Spleen (tissue), 11 donors: ENCODE results near the gene STAC3. TPM values are rescaled to one million over a fixed set of nuclear protein-coding genes. Genes with fewer than 3 reads are reported as not detected.

Source experiments
- DNase-seq: peaks from one replicate; pipeline ENCODE4 v3.0.0-alpha.2; 2020
- H3K27ac ChIP-seq, 8 donors: fragments of 200-600 bp; sonication (generic) in 7 of 8; 1 replicate in 4 of 8; 2 replicates in 4 of 8; pipeline versions ENCODE4 v1.5.0 to v1.8.0; 2016 to 2021; ENCODE audit warnings: inconsistent platforms in 4 of 8, mild to moderate bottlenecking in 4 of 8, moderate library complexity in 1 of 8
- H3K27me3 ChIP-seq, 7 donors: fragments of 200-600 bp; sonication (generic) in 6 of 7; replicated peaks in 1 of 7; 1 replicate in 4 of 7; 2 replicates in 3 of 7; pipeline versions ENCODE4 v1.5.0 to v1.8.0; 2016 to 2021; ENCODE audit warnings: inconsistent platforms in 3 of 7, mild to moderate bottlenecking in 1 of 7
- H3K36me3 ChIP-seq, 6 donors: fragments of 200-600 bp; sonication (generic) in 5 of 6; 1 replicate in 4 of 6; 2 replicates in 2 of 6; pipeline versions ENCODE4 v1.5.0 to v1.8.0; 2016 to 2021; ENCODE audit warnings: inconsistent platforms in 2 of 6
- H3K4me1 ChIP-seq, 6 donors: fragments of 200-600 bp; sonication (generic) in 5 of 6; 1 replicate in 3 of 6; 2 replicates in 3 of 6; pipeline versions ENCODE4 v1.5.0 to v1.8.0; 2016 to 2021; ENCODE audit warnings: inconsistent platforms in 3 of 6
- H3K4me3 ChIP-seq, 8 donors: fragments of 200-600 bp; sonication (generic) in 7 of 8; 1 replicate in 4 of 8; 2 replicates in 4 of 8; pipeline versions ENCODE4 v1.5.0 to v1.8.0; 2016 to 2021; ENCODE audit warnings: inconsistent platforms in 4 of 8, mild to moderate bottlenecking in 4 of 8, moderate library complexity in 2 of 8
- H3K9me3 ChIP-seq, 8 donors: fragments of 200-600 bp; sonication (generic) in 7 of 8; 1 replicate in 4 of 8; 2 replicates in 4 of 8; pipeline versions ENCODE4 v1.5.0 to v1.8.0; 2016 to 2021; ENCODE audit warnings: inconsistent platforms in 4 of 8
- POLR2A ChIP-seq, 3 donors: fragments of 450-650 bp; IDR thresholded peaks; one replicate each; pipeline ENCODE4 v1.5.1; 2017; ENCODE audit warnings: antibody characterized with exemption in 3 of 3, mild to moderate bottlenecking in 1 of 3
- POLR2AphosphoS5 ChIP-seq, 3 donors: sonication (generic); formaldehyde crosslinking; IDR thresholded peaks; one replicate each; pipeline ENCODE4 v1.5.1; 2017; ENCODE audit warnings: antibody characterized with exemption in 3 of 3
- WGBS, 5 donors: extraction: QIAGEN DNeasy Blood & Tissue Kit in 3 of 5; methylation state at CpG; one replicate each; pipeline versions ENCODE4 v1.1.5 to v1.1.7; 2013 to 2018; 5-methylcytosine and 5-hydroxymethylcytosine counted together
- intact Hi-C: fragments of 100-400 bp; cut with DNase I; formaldehyde crosslinking; loops from one replicate; pipeline ENCODE4 v1.15.0; 2023; ENCODE audit warnings: low total_unique reads
- polyA plus RNA-seq, 3 donors: library from polyadenylated mRNA; stranded (reverse); fragments of 200-250 nt; gene quantifications; one replicate each; pipeline ENCODE4 v1.2.1, GENCODE V29; 2013
- total RNA-seq, 7 donors: library from RNA; depleted of rRNA in 3 of 7; stranded (reverse); fragments of >200 nt in 3 of 7; fragmentation: NEBNext Ultra II Directional in 4 of 7; extraction: Animal tissue kit (Norgen Biotek cat#: 25700) in 4 of 7; gene quantifications; one replicate each; pipeline versions ENCODE4 v1.1.0 to v1.2.1, GENCODE V29; 2016 to 2021
- TF ChIP-seq, protein P1 (sequence below), 11 experiments: fragments of 200-600 bp in 7 of 11; fragments of 450-650 bp in 4 of 11; sonication (generic) in 4 of 11; IDR thresholded peaks in 8 of 11; conservative IDR thresholded peaks in 3 of 11; 1 replicate in 7 of 11; 2 replicates in 4 of 11; pipeline versions ENCODE4 v1.4.0 to v1.8.0; 2016 to 2021; ENCODE audit warnings: antibody characterized with exemption in 11 of 11, inconsistent platforms in 4 of 11, mild to moderate bottlenecking in 1 of 11
- donor health status: healthy with polysubstance abuse.
- donor health status: DM: no; HTN: no; CAD: no; lungs with moderate emphysema.
- donor health status: DM: no; HTN: no; CAD: no.
- donor health status: Bipolar disorder and iron deficiency.
- donor health status: healthy.
- donor health status: DM: no; HTN: no; CAD: no.
- donor health status: DM: yes; HTN: yes; CAD: no.

STAC3 gene
- total and polyA plus RNA-seq, 10 donors = 3.4 to 16.4 (median 8.6) TPM

DNA sequence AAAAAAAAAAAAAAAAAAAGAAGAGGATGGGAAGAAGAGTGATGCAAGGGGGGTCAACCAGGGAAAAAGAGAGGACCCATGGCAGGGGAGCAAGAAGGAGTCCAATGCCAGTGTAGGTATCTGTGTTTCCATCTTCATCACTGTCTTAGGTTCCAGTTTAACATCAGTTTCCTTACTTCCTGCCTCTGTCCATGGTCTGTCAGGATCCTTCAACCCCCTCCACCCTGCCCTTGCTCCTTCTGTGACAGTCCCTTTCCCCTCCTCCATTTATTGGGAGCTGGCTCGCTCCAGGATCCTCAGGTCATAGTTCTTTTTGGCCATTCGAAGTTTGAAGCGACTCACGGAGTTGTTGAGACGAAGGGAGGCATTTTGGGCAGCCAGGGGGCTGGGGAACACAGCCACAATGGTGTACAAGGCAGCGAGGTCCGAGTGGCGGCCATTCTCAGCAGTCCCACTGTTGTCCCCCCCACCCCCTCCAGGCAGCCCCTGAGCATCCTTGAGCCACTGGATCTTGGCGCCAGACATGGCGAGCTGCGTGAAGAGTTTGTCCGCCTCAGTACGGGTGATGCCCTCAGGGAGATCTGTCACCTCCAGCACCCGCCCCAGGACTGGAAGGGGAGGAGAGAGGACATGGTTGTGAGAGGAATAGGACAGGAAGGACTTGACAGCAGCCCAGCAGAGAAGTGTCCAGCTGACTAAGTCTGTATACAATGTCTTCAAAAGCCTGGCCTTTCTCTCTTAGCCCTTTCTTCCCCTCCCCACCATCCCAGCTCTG, 3.7 kb upstream of the STAC3 start:
- H3K4me3 ChIP-seq = no peak overlapping the region
- no peak overlapping the region for H3K27ac ChIP-seq
- no peaks in the 10 kb centered on the region for H3K9me3 ChIP-seq
- WGBS, 5 donors = 96 to 98% (median 97%) methylated on average over 12 to 14 of the region's 14 CpGs
- intact Hi-C loops = no loop called here
- TF ChIP-seq POLR2AphosphoS5 (IDR thresholded peaks at IDR 0.05) (peak in 1 of 3 donors; percentile 15), POLR2A (IDR thresholded peaks at IDR 0.05) (no peak)
- H3K4me1 ChIP-seq = no peaks in the 10 kb centered on the region
- DNase-seq = no peak
- no peaks in the 10 kb centered on the region for H3K27me3 ChIP-seq
- peaks cover 2 to 67% (median 55%) of the 10 kb centered on the region in 6 donors for H3K36me3 ChIP-seq

DNA sequence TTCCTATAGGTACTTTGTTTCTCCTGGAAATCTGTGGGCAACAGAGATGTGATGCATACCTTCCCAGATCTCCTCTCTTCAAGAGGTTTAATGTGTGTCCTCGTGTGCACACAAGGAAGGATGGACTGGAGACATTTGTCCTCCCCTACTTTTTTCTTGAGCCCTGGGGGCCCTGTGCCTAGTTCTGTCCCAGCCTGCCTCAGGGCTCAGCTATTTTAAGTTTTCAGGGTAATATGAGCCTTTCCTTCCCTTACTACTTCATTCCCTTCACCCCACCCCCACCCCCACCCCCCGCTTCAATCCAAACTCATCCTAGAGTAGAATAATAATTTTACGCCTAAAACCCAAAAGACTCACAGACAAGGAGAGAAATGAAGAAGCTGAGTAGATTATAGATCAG, 446 bp downstream of the STAC3 start:
- Histone ChIP-seq H3K27me3 (peaks cover 0 to under 1% (median 0%) of the 10 kb centered on the region in 7 donors), H3K36me3 (peaks cover 0 to 27% (median 14%) of the 10 kb centered on the region in 6 donors), H3K27ac (no peak overlapping the region), H3K9me3 (no peaks in the 10 kb centered on the region), H3K4me3 (no peak overlapping the region), H3K4me1 (peaks cover 0 to 10% (median 0%) of the 10 kb centered on the region in 6 donors)
- intact Hi-C loops = no loop called here
- no peak for TF ChIP-seq POLR2AphosphoS5 (IDR thresholded peaks at IDR 0.05)
- TF ChIP-seq, protein P1, sequence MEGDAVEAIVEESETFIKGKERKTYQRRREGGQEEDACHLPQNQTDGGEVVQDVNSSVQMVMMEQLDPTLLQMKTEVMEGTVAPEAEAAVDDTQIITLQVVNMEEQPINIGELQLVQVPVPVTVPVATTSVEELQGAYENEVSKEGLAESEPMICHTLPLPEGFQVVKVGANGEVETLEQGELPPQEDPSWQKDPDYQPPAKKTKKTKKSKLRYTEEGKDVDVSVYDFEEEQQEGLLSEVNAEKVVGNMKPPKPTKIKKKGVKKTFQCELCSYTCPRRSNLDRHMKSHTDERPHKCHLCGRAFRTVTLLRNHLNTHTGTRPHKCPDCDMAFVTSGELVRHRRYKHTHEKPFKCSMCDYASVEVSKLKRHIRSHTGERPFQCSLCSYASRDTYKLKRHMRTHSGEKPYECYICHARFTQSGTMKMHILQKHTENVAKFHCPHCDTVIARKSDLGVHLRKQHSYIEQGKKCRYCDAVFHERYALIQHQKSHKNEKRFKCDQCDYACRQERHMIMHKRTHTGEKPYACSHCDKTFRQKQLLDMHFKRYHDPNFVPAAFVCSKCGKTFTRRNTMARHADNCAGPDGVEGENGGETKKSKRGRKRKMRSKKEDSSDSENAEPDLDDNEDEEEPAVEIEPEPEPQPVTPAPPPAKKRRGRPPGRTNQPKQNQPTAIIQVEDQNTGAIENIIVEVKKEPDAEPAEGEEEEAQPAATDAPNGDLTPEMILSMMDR (IDR thresholded peaks at IDR 0.05 in 8 of 11, conservative IDR thresholded peaks at IDR 0.05 in 3 of 11) = no peak
- no peak for TF ChIP-seq POLR2A (IDR thresholded peaks at IDR 0.05)
- 85 to 91% (median 89%) methylated on average over 3 of the region's 3 CpGs for WGBS, 5 donors
- DNase-seq = no peak

- H3K4me3 ChIP-seq = peak overlapping the region in 3 of 8 donors; percentile 8 to 28 (median 19)
Measured at GRCh38 chr12:57248934-57249742, 1.8 kb downstream of the STAC3 start.

DNA sequence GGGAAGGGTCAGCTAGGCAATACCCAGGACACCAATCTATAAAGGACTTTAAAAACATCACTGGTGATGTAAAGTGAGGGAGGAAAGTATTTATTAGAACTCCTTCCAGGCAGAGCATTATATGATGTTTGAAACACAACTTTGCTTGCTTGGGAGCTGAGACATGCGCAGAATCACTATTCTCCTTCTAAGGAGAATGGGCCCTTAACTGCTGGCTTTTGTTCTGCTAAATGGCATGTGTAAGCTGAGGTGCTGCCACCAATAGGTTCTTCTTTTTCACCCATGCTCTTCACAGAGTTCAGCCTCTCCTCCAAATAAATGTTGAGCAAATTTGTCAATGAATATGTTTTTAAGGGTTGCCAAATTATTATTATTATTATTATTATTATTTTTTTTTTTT, 3.9 kb downstream of the STAC3 start:
- Histone ChIP-seq H3K27ac (no peak overlapping the region), H3K36me3 (peaks cover 0 to 5% (median 0%) of the 10 kb centered on the region in 6 donors), H3K4me1 (peaks cover 18 to 32% (median 22%) of the 10 kb centered on the region in 6 donors), H3K27me3 (peaks cover 0 to 36% (median 23%) of the 10 kb centered on the region in 7 donors), H3K9me3 (no peaks in the 10 kb centered on the region), H3K4me3 (no peak overlapping the region)
- WGBS, 5 donors = 89 to 100% (median 97%) methylated on average over 1 of the region's 1 CpG
- intact Hi-C loops = no loop called here
- TF ChIP-seq POLR2AphosphoS5 (IDR thresholded peaks at IDR 0.05) (no peak), POLR2A (IDR thresholded peaks at IDR 0.05) (no peak)
- TF ChIP-seq, protein P1 (IDR thresholded peaks at IDR 0.05 in 8 of 11, conservative IDR thresholded peaks at IDR 0.05 in 3 of 11) = no peak
- DNase-seq = no peak

More at GRCh38 chr12:57248934-57249742, 1.8 kb downstream of the STAC3 start:
- Histone ChIP-seq H3K27ac (peak overlapping the region in 1 of 8 donors; percentile 23), H3K27me3 (peaks cover 0 to 15% (median 3%) of the 10 kb centered on the region in 7 donors), H3K36me3 (peaks cover 0 to 15% (median 1%) of the 10 kb centered on the region in 6 donors), H3K4me1 (peaks cover 0 to 11% (median 1%) of the 10 kb centered on the region in 6 donors), H3K9me3 (no peaks in the 10 kb centered on the region)
- intact Hi-C loops = no loop called here
- 51 to 63% (median 63%) methylated on average over 7 of the region's 7 CpGs for WGBS, 5 donors
- TF ChIP-seq, protein P1 (IDR thresholded peaks at IDR 0.05 in 8 of 11, conservative IDR thresholded peaks at IDR 0.05 in 3 of 11) = no peak
- TF ChIP-seq POLR2A (IDR thresholded peaks at IDR 0.05) (no peak), POLR2AphosphoS5 (IDR thresholded peaks at IDR 0.05) (no peak)
- no peak for DNase-seq
